ENCODE results near the gene RXRG.

RXRG gene

GRCh38 chr1:165371588-165372225 lies 73.2 kb downstream of the RXRG start:
- DNase-seq (ENCODE audit: low read depth in 2 of 2, low spot score in 1 of 2) = no peak

GRCh38 chr1:165369255-165369848 lies 75.6 kb downstream of the RXRG start:
- peak in 1 of 2 donors; percentile 19 for DNase-seq (ENCODE audit: low read depth in 2 of 2, low spot score in 1 of 2)

- peak; percentile 50 to 60 for DNase-seq (ENCODE audit: low read depth in 2 of 2, low spot score in 1 of 2)
Measured at GRCh38 chr1:165367375-165367993, 77.4 kb downstream of the RXRG start.

- DNase-seq (ENCODE audit: low read depth in 2 of 2, low spot score in 1 of 2) = no peak
Measured at GRCh38 chr1:165365341-165365740, 79.6 kb downstream of the RXRG start.

- no peak for DNase-seq (ENCODE audit: low read depth in 2 of 2, low spot score in 1 of 2)
Measured at GRCh38 chr1:165364568-165365133, 80.3 kb downstream of the RXRG start.

- DNase-seq (ENCODE audit: low read depth in 2 of 2, low spot score in 1 of 2) = no peak
Measured at GRCh38 chr1:165356876-165357275, 88.0 kb downstream of the RXRG start.

- no peak for DNase-seq (ENCODE audit: low read depth in 2 of 2, low spot score in 1 of 2)
Measured at GRCh38 chr1:165355977-165356811, 88.7 kb downstream of the RXRG start, which contains the start of gene LMX1A. Gene LMX1A (minus strand): TSS chr1:165356715. CDS start chr1:165355559, 1,156 bp downstream.

GRCh38 chr1:165355139-165355976 lies 89.6 kb downstream of the RXRG start:
- no peak for DNase-seq (ENCODE audit: low read depth in 2 of 2, low spot score in 1 of 2)

- no peak for DNase-seq (ENCODE audit: low read depth in 2 of 2, low spot score in 1 of 2)
Measured at GRCh38 chr1:165354739-165355138, 90.2 kb downstream of the RXRG start.

- no peak for DNase-seq (ENCODE audit: low read depth in 2 of 2, low spot score in 1 of 2)
Measured at GRCh38 chr1:165353731-165354671, 90.9 kb downstream of the RXRG start.

GRCh38 chr1:165352442-165353293 lies 92.3 kb downstream of the RXRG start:
- no peak for DNase-seq (ENCODE audit: low read depth in 2 of 2, low spot score in 1 of 2)

GRCh38 chr1:165351863-165352441 lies 93.0 kb downstream of the RXRG start:
- no peak for DNase-seq (ENCODE audit: low read depth in 2 of 2, low spot score in 1 of 2)

Data from stimulated activated CD8-positive, alpha-beta memory T cell treated with anti-CD3 and anti-CD28 coated beads, Interleukin-4, amount 100 ng/mL, for 1 hour (primary cell).